A549 (cell line): ENCODE results near the gene PROX1. TPM values are rescaled to one million over a fixed set of nuclear protein-coding genes. Genes with fewer than 3 reads are reported as not detected.

Experiments used
- ATAC-seq, 2 experiments: fragments of 200-7000 bp in 1 of 2; fragments of >200 bp in 1 of 2; cut with Nextera tagmentation in 1 of 2; cut with Tn5 transposase in 1 of 2; 3 replicates each; pipeline versions ENCODE4 v1.8.0 to v1.9.1; 2018 to 2020; ENCODE audit warnings: mild to moderate bottlenecking in 1 of 2, moderate library complexity in 1 of 2
- CTCF ChIA-PET: fragments of 300-600 bp; sonication (Branson Sonifier 250); formaldehyde crosslinking; extraction: SDS; loops from one replicate; lab custom pipeline; 2021; ENCODE audit warnings: antibody characterized with exemption, inconsistent platforms; lab: Yijun Ruan, JAX
- POLR2A ChIA-PET: fragments of 350-600 bp; formaldehyde crosslinking; extraction: SDS; loops from one replicate; lab custom pipeline; 2021; ENCODE audit warnings: antibody characterized with exemption, inconsistent platforms; lab: Yijun Ruan, JAX
- DNase-seq, 2 experiments: peaks; one replicate each; pipeline versions ENCODE4 v3.0.0 to v3.0.0-alpha.2; 2011 to 2016; ENCODE audit warnings: low read depth in 1 of 2, low spot score in 1 of 2
- FAIRE-seq: peaks from 2 replicates; lab custom pipeline; 2011; peaks lifted over from hg19 to GRCh38; lab: Jason Lieb, UNC
- H3K27ac ChIP-seq, 2 experiments: fragments of >200 bp; sonication (Bioruptor Twin); formaldehyde crosslinking; 3 replicates each; pipeline ENCODE4 v1.5.1; 2016 to 2017
- H3K4me1 ChIP-seq: fragments of >200 bp; sonication (Bioruptor Twin); formaldehyde crosslinking; 3 replicates; pipeline ENCODE4 v1.6.1; 2016
- H3K4me2 ChIP-seq: fragments of >200 bp; sonication (Bioruptor Twin); formaldehyde crosslinking; 3 replicates; pipeline ENCODE4 v1.6.1; 2016
- H3K4me3 ChIP-seq: fragments of >200 bp; sonication (Bioruptor Twin); formaldehyde crosslinking; 3 replicates; pipeline ENCODE4 v1.5.1; 2016
- H3K9me3 ChIP-seq: fragments of >200 bp; sonication (Bioruptor Twin); formaldehyde crosslinking; 3 replicates; pipeline ENCODE4 v1.6.1; 2016
- EHF ChIP-seq: fragments of 250-450 bp; sonication (Bioruptor Pico); IDR thresholded peaks from 2 replicates; pipeline ENCODE4 v1.5.0; 2020; ENCODE audit warnings: mild to moderate bottlenecking
- FOSB ChIP-seq: fragments of 250-450 bp; sonication (Bioruptor Pico); IDR thresholded peaks from 2 replicates; pipeline ENCODE4 v1.5.0; 2020; ENCODE audit warnings: mild to moderate bottlenecking, moderate library complexity
- FOSL2 ChIP-seq, 2 experiments: fragments of 450-650 bp in 1 of 2; fragments of >200 bp in 1 of 2; sonication (Bioruptor Twin) in 1 of 2; formaldehyde crosslinking; IDR thresholded peaks; 2 replicates each; pipeline versions ENCODE4 v1.5.0 to v1.6.1; 2016 to 2020; ENCODE audit warnings: mild to moderate bottlenecking in 1 of 2, moderate library complexity in 1 of 2
- HDAC2 ChIP-seq: fragments of 200-600 bp; sonication (generic); IDR thresholded peaks from 2 replicates; pipeline ENCODE4 v1.6.1; 2016
- HEYL ChIP-seq: fragments of 250-450 bp; sonication (Bioruptor Pico); IDR thresholded peaks from 2 replicates; pipeline ENCODE4 v1.8.0; 2021; ENCODE audit warnings: mild to moderate bottlenecking, moderate library complexity
- HOXB5 ChIP-seq: fragments of 250-450 bp; sonication (Bioruptor Pico); IDR thresholded peaks from 2 replicates; pipeline ENCODE4 v1.5.0; 2020; ENCODE audit warnings: mild to moderate bottlenecking, moderate library complexity
- KDM5A ChIP-seq: fragments of 200-600 bp; sonication (generic); IDR thresholded peaks from 2 replicates; pipeline ENCODE4 v1.6.1; 2016; ENCODE audit warnings: antibody characterized with exemption, mild to moderate bottlenecking
- NFE2L2 ChIP-seq: fragments of 150-350 bp; conservative IDR thresholded peaks from 2 replicates; pipeline ENCODE4 v1.6.1; 2014; ENCODE audit warnings: low read length
- NPAS2 ChIP-seq: fragments of 250-450 bp; sonication (Bioruptor Pico); IDR thresholded peaks from 2 replicates; pipeline ENCODE4 v1.8.0; 2022; ENCODE audit warnings: mild to moderate bottlenecking, moderate library complexity, borderline replicate concordance
- POLR2AphosphoS2 ChIP-seq: conservative IDR thresholded peaks from 2 replicates; pipeline ENCODE4 v1.6.1; 2012; ENCODE audit warnings: low read length, improper control_type of control experiment, inconsistent platforms
- RCOR1 ChIP-seq: fragments of 150-350 bp; IDR thresholded peaks from 2 replicates; pipeline ENCODE4 v1.6.1; 2014; ENCODE audit warnings: antibody characterized with exemption, low read length, low read depth
- SREBF2 ChIP-seq: fragments of 450-650 bp; IDR thresholded peaks from 2 replicates; pipeline ENCODE4 v1.6.1; 2014; ENCODE audit warnings: mild to moderate bottlenecking, moderate library complexity
- TP53 ChIP-seq: fragments of 250-450 bp; sonication (Bioruptor Pico); IDR thresholded peaks from 2 replicates; pipeline ENCODE4 v1.5.0; 2021; ENCODE audit warnings: mild to moderate bottlenecking, moderate library complexity
- ZSCAN20 ChIP-seq: fragments of 250-450 bp; sonication (Bioruptor Pico); IDR thresholded peaks from 2 replicates; pipeline ENCODE4 v1.8.0; 2022; ENCODE audit warnings: mild to moderate bottlenecking, moderate library complexity
- WGBS: methylation state at CpG from one replicate; pipeline ENCODE4 v1.1.6; 2017; ENCODE audit errors: missing lambda C conversion rate; 5-methylcytosine and 5-hydroxymethylcytosine counted together
- polyA plus RNA-seq, 4 experiments: library from polyadenylated mRNA; depleted of rRNA in 3 of 4; stranded (reverse); fragments of >200 nt; fragmentation: RNase III in 1 of 4; extraction: RNeasy Plus Mini Kit Qiagen cat#74134 plus additional on column Dnase treatment in 1 of 4; gene quantifications; 2 replicates in 3 of 4; 3 replicates in 1 of 4; pipeline ENCODE4 v1.2.3, GENCODE V29; 2011 to 2017
- TF ChIP-seq, protein P1 (sequence below): fragments of >200 bp; sonication (Bioruptor Twin); formaldehyde crosslinking; IDR thresholded peaks from 3 replicates; pipeline ENCODE4 v1.6.1; 2016
- TF ChIP-seq, protein P2 (sequence below): fragments of >200 bp; sonication (Bioruptor Twin); formaldehyde crosslinking; IDR thresholded peaks from 2 replicates; pipeline ENCODE4 v1.6.1; 2016
- TF ChIP-seq, protein P3 (sequence below): IDR thresholded peaks from 2 replicates; pipeline ENCODE4 v1.6.1; 2012
- TF ChIP-seq, protein P4 (sequence below): fragments of 250-450 bp; sonication (Bioruptor Pico); IDR thresholded peaks from 2 replicates; pipeline ENCODE4 v1.5.0; 2021; ENCODE audit warnings: mild to moderate bottlenecking, moderate library complexity, borderline replicate concordance
- TF ChIP-seq, protein P5 (sequence below): fragments of 200-600 bp; sonication (generic); IDR thresholded peaks from 2 replicates; pipeline ENCODE4 v1.6.1; 2016; ENCODE audit warnings: antibody characterized with exemption, mild to moderate bottlenecking, moderate library complexity
- TF ChIP-seq, protein P6 (sequence below): fragments of 450-650 bp; IDR thresholded peaks from 2 replicates; pipeline ENCODE4 v1.6.1; 2014; ENCODE audit warnings: antibody characterized with exemption
- TF ChIP-seq, protein P7 (sequence below): fragments of >200 bp; sonication (Bioruptor Twin); formaldehyde crosslinking; IDR thresholded peaks from 3 replicates; pipeline ENCODE4 v1.5.1; 2016
- TF ChIP-seq, protein P8 (sequence below): fragments of 150-350 bp; IDR thresholded peaks from 2 replicates; pipeline ENCODE4 v1.6.1; 2014; ENCODE audit warnings: low read depth, mild to moderate bottlenecking, low read length

The PROX1 gene
- polyA plus RNA-seq, 2 of the 4 experiments (the other 2 are of a cell fraction), result 0.01 to 0.06 TPM

DNA sequence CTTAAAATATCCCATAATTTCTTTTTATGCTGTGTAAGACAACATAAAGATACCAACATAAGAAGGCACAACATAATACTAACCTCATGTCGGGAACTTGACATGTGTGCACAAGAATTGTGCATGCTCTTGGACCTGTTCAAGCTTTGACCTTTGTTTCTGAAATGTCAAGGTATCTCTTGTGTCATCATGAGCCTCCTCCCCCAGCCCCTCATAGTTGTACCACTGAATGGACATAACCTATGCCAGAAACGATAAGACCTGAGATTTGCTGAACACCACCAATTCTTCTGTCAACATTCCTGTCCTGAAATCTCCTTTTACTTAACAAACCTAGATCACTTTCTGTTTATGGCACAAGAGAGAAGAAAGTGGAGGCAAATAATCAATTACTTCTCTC lies 29.4 kb upstream of the PROX1 start:
- ChIA-PET POLR2A (no interaction called here), CTCF (interaction anchor here (0.7 to 1.0 kb wide), 2 partner anchors 19 to 164 kb away, joined by 3 read pairs; no protein-coding TSS in a partner anchor)
- Histone ChIP-seq H3K4me1 (no peaks in the 10 kb centered on the region), H3K9me3 (no peaks in the 10 kb centered on the region), H3K27ac (no peak overlapping the region), H3K4me3 (no peak overlapping the region), H3K4me2 (no peak overlapping the region)
- FAIRE-seq, result no peak
- ATAC-seq, result no peak
- no peak for DNase-seq
- WGBS, result 11% methylated on average over 2 of the region's 2 CpGs
- TF ChIP-seq KDM5A (no peak), FOSL2 (IDR thresholded peaks at IDR 0.05) (no peak), FOSL2 (CRISPR knock-in tag; IDR thresholded peaks at IDR 0.05) (no peak), FOSB (CRISPR knock-in tag) (no peak), NFE2L2 (no peak), HEYL (CRISPR knock-in tag) (no peak)
- TF ChIP-seq, protein P1, sequence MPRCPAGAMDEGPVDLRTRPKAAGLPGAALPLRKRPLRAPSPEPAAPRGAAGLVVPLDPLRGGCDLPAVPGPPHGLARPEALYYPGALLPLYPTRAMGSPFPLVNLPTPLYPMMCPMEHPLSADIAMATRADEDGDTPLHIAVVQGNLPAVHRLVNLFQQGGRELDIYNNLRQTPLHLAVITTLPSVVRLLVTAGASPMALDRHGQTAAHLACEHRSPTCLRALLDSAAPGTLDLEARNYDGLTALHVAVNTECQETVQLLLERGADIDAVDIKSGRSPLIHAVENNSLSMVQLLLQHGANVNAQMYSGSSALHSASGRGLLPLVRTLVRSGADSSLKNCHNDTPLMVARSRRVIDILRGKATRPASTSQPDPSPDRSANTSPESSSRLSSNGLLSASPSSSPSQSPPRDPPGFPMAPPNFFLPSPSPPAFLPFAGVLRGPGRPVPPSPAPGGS, result no peak
- TF ChIP-seq, protein P2, sequence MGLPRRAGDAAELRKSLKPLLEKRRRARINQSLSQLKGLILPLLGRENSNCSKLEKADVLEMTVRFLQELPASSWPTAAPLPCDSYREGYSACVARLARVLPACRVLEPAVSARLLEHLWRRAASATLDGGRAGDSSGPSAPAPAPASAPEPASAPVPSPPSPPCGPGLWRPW, result no peak
- TF ChIP-seq, protein P3, sequence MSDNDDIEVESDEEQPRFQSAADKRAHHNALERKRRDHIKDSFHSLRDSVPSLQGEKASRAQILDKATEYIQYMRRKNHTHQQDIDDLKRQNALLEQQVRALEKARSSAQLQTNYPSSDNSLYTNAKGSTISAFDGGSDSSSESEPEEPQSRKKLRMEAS, result no peak
- TF ChIP-seq, protein P4, sequence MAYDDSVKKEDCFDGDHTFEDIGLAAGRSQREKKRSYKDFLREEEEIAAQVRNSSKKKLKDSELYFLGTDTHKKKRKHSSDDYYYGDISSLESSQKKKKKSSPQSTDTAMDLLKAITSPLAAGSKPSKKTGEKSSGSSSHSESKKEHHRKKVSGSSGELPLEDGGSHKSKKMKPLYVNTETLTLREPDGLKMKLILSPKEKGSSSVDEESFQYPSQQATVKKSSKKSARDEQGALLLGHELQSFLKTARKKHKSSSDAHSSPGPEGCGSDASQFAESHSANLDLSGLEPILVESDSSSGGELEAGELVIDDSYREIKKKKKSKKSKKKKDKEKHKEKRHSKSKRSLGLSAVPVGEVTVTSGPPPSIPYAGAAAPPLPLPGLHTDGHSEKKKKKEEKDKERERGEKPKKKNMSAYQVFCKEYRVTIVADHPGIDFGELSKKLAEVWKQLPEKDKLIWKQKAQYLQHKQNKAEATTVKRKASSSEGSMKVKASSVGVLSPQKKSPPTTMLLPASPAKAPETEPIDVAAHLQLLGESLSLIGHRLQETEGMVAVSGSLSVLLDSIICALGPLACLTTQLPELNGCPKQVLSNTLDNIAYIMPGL (CRISPR knock-in tag), result no peak

DNA sequence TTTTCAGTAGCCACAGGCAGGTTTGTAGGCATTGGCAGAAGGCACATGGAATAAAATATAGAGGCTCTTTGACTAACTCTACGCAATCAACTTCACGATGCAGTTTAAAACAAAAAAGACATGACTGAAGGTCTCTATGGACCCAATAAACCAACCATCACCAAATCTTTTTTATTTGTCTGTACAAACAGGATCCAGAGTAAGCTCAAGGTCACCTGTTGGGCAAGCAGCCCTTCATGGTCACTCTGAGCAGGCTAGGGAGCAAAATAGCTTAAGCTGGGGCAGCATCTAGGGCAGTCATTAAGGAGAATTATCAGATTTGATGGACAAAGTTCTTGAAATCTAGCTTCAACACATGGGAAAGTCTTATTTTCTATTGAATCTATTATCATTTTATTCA lies 26.8 kb upstream of the PROX1 start:
- CTCF ChIA-PET, result interaction anchor here (1.3 kb wide), 1 partner anchor 17 kb away, joined by 3 read pairs; no protein-coding TSS in a partner anchor

DNA sequence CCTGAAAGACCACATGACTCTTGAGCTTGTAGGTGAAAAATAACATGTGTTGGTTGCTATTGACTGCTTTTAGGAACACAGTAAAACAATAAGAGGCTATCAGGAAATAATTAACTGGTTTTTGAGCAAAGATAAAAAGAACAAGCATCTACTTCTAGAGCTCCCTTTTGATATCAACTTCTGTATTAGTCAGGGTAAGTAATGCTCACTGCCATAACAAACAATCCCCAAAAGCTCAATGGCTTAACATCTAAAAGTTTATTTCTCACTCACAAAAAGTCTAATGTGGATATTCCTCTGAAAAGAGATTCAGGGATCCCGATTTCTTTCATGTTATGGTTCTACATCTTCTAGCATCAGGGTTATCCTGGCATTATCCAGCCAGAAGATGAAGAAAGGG lies 25.3 kb upstream of the PROX1 start:
- ATAC-seq (no peak), FAIRE-seq (no peak)
- WGBS, result 0% methylated on average over 1 of the region's 1 CpG
- TF ChIP-seq, protein P5, sequence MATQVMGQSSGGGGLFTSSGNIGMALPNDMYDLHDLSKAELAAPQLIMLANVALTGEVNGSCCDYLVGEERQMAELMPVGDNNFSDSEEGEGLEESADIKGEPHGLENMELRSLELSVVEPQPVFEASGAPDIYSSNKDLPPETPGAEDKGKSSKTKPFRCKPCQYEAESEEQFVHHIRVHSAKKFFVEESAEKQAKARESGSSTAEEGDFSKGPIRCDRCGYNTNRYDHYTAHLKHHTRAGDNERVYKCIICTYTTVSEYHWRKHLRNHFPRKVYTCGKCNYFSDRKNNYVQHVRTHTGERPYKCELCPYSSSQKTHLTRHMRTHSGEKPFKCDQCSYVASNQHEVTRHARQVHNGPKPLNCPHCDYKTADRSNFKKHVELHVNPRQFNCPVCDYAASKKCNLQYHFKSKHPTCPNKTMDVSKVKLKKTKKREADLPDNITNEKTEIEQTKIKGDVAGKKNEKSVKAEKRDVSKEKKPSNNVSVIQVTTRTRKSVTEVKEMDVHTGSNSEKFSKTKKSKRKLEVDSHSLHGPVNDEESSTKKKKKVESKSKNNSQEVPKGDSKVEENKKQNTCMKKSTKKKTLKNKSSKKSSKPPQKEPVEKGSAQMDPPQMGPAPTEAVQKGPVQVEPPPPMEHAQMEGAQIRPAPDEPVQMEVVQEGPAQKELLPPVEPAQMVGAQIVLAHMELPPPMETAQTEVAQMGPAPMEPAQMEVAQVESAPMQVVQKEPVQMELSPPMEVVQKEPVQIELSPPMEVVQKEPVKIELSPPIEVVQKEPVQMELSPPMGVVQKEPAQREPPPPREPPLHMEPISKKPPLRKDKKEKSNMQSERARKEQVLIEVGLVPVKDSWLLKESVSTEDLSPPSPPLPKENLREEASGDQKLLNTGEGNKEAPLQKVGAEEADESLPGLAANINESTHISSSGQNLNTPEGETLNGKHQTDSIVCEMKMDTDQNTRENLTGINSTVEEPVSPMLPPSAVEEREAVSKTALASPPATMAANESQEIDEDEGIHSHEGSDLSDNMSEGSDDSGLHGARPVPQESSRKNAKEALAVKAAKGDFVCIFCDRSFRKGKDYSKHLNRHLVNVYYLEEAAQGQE, result no peak
- TF ChIP-seq NFE2L2 (no peak), NPAS2 (no peak), TP53 (CRISPR knock-in tag) (no peak), HOXB5 (CRISPR knock-in tag) (no peak)
- TF ChIP-seq, protein P6, sequence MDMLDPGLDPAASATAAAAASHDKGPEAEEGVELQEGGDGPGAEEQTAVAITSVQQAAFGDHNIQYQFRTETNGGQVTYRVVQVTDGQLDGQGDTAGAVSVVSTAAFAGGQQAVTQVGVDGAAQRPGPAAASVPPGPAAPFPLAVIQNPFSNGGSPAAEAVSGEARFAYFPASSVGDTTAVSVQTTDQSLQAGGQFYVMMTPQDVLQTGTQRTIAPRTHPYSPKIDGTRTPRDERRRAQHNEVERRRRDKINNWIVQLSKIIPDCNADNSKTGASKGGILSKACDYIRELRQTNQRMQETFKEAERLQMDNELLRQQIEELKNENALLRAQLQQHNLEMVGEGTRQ, result no peak
- TF ChIP-seq, protein P7, sequence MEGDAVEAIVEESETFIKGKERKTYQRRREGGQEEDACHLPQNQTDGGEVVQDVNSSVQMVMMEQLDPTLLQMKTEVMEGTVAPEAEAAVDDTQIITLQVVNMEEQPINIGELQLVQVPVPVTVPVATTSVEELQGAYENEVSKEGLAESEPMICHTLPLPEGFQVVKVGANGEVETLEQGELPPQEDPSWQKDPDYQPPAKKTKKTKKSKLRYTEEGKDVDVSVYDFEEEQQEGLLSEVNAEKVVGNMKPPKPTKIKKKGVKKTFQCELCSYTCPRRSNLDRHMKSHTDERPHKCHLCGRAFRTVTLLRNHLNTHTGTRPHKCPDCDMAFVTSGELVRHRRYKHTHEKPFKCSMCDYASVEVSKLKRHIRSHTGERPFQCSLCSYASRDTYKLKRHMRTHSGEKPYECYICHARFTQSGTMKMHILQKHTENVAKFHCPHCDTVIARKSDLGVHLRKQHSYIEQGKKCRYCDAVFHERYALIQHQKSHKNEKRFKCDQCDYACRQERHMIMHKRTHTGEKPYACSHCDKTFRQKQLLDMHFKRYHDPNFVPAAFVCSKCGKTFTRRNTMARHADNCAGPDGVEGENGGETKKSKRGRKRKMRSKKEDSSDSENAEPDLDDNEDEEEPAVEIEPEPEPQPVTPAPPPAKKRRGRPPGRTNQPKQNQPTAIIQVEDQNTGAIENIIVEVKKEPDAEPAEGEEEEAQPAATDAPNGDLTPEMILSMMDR, result no peak

More for the DNA sequence above, 26.8 kb upstream of the PROX1 start:
- no peak for DNase-seq
- ATAC-seq, result no peak
- Histone ChIP-seq H3K4me3 (no peak overlapping the region), H3K4me1 (no peaks in the 10 kb centered on the region), H3K4me2 (no peak overlapping the region), H3K27ac (no peak overlapping the region), H3K9me3 (no peaks in the 10 kb centered on the region)
- POLR2A ChIA-PET, result no interaction called here
- no peak for FAIRE-seq
- 23% methylated on average over 2 of the region's 2 CpGs for WGBS
- TF ChIP-seq, protein P3, result no peak
- TF ChIP-seq, protein P8, sequence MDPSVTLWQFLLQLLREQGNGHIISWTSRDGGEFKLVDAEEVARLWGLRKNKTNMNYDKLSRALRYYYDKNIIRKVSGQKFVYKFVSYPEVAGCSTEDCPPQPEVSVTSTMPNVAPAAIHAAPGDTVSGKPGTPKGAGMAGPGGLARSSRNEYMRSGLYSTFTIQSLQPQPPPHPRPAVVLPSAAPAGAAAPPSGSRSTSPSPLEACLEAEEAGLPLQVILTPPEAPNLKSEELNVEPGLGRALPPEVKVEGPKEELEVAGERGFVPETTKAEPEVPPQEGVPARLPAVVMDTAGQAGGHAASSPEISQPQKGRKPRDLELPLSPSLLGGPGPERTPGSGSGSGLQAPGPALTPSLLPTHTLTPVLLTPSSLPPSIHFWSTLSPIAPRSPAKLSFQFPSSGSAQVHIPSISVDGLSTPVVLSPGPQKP, result no peak
- TF ChIP-seq EHF (CRISPR knock-in tag) (no peak), HDAC2 (no peak), SREBF2 (no peak), ZSCAN20 (CRISPR knock-in tag) (no peak), RCOR1 (no peak), NPAS2 (no peak), POLR2AphosphoS2 (no peak)
- TF ChIP-seq, protein P2, result no peak

More for the DNA sequence above, 25.3 kb upstream of the PROX1 start:
- CTCF ChIA-PET, result no interaction called here
- Histone ChIP-seq H3K4me3 (no peak overlapping the region), H3K27ac (no peak overlapping the region), H3K4me2 (no peak overlapping the region), H3K4me1 (no peaks in the 10 kb centered on the region), H3K9me3 (no peaks in the 10 kb centered on the region)
- POLR2A ChIA-PET, result no interaction called here
- DNase-seq, result no peak
